Stimulated activated CD8-positive, alpha-beta memory T cell treated with anti-CD3 and anti-CD28 coated beads, Interleukin-2, amount 100 ng/mL, for 1 hour (primary cell): Measurements from ENCODE around the gene FANCC.

ENCODE experiments used
- DNase-seq, 2 donors: peaks; one replicate each; pipeline ENCODE4 v3.0.0-alpha.2; 2020; ENCODE audit warnings: low read depth in 2 of 2

Gene FANCC

DNA sequence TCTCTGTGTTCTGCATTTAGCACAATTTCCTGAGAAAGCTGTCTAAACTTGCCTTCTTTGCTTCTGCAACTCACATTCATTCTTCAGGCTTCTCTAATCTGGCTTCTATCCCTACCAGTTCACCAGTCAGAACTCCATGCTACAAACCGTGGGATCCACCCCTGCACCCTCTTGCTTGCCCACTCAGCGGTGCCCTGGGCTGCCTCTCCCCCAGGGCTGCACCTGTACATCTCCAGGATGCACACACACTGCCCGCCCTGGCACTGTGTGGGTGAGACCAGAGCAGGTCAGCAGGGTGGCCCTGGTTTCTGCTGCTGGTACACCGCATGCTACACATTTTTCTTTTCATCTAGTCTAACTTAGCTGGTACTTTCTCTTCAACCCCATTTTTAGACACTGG lies 127.1 kb downstream of the FANCC start:
- no peak for DNase-seq

DNA sequence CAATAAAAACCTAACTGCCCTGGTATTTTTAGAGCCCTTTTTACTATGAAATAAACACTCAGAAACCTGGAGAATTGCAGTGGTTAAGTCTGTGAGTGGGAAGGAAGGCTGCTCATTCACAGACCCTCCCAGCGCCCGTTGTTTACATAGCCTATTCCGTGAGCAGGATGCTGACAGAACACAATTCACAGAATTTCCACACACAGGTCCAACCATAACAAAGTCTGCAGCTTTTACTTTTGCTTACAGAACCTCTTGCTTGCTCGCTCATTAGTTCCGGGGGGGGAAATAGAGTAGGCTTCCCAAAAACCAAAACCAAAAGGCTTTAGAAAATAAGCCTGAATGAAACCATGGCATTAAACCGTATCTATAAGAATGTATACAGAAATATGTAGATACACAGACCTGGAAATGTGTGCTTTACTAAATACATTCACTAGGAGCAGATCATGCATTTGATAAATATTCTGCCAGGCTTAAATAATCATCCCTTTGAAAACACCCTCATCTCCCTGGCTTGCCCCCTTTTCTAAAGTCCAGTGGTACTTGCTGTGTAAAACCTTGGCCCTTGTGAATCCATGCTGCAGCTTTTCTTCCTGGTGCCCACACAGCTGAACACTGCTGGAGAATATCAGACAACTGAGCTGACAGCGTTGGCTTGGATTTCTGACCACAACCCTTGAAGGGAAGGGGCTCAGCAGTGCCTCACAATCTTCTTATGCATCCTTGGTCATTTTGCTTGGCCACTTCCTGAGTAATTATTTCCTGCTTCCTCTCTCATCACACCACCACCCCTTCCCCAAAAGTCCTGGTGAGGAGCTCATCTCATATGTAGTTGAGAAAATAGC lies 128.0 kb downstream of the FANCC start:
- DNase-seq: no peak

DNA sequence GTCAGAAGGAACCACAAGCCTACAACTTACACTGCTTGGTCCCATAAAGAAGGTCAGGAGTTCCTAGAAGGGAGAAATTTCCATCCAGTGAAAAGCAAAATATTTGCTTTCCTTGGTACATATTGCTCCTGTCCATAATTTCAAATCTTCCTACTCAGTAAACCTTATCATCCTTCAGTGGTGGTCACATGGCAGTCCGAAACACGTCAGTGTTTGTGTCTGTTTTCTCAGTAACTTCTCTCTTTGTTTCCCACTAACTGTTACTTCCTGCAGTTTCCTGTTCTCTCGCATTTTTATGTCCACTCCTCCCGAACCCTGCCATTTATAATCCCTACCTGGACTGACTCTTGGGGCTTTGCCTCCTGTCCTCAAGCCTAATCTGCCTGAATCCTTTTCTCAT lies 129.1 kb downstream of the FANCC start:
- DNase-seq: no peak

DNA sequence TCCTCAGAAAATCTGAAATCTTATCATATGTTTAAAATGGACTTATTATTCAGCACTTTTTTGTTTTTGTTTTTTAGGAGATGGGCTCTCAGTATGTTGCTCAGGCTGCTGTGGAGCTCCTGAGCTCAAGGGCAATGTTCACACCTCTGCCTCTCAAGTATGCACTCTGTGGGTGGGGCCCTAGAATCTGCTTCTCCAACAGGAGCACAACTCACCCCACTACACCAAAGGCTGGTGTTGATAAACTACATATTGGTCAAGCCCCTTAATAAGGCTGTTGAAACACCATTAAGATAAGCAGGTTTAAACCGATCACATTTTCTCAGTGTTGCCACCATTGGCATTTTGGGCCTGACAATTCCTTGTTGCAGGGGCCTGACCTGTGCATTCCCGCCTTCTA lies 131.6 kb downstream of the FANCC start:
- no peak for DNase-seq

DNA sequence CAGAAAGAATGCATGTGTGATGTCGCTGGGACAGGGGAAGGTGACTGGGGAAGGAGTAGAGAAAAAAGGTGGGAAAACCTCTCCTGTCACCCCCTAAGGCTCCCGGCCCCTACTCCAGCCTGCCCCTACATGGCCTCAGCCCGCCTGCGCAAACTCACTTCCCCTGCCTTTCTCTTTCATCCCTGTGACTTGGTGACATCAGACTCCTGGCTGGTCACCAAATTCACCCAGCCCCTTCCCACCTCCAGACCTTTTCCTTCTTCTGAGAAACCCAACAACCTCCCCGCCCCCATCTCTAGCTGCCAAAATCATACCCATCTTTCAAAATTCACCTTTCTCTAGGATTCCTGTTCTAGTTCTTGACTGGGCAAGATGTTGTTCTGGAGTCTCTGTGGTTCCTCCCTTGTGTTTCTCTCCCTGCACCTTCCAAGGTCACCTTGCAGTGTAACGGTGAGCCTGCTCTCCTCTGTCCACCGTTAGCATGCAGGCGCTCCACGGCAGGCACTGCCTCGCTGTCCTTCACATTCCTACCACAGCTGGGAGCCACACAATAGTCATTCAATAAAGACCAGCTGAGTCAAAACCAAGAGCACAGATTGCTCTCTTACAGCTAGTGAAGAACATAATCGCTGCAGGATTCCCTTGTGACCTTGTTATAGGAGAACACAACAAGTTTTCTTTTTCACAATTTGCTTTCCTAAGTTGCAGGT lies 134.5 kb downstream of the FANCC start:
- DNase-seq: no peak

DNA sequence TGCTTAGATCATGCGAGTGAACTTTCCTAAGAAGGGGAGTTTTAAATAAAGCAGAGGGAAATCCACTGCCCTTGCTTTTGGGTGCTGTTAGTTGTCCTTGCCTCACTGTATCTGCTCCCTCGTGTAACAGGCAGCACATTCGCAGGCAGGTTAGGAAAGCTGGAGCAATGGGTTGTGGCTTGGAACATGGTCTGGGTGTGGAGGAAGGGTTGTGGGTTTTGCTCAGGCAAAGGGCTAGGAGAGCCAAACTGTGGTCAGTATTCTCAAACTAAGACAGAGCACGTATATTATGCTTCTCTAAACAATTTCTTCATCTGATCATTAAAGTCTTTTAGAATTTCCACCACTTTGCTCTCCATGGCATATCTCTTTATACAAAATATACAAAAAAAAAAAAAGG lies 135.7 kb downstream of the FANCC start:
- DNase-seq: no peak

DNA sequence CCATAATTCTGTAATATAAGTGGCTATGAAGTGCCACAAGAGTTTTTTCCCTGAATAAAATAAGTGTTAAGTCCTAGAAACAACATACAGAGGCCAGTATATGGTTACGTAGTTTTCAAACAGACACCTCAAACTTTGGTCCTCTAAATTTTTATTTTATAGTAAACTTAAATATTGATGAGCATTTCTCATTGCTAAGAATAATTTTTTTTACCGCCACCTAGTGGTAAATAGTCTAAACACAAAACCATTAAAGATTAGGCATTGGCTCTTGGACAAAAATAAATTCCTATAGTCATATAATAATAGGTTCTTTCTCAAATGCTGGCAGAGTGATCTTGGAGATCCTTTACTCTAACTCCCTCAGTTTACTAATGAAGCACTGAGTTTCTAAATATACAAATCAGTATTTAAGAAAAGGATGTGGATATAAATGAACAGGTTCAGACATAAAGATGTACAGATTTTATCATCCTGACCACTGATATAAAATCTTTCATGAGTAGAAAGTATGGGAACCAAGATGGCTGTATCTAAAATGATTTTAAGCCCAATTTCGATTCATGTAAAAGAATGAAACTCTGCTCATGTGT lies 136.2 kb downstream of the FANCC start:
- no peak for DNase-seq

DNA sequence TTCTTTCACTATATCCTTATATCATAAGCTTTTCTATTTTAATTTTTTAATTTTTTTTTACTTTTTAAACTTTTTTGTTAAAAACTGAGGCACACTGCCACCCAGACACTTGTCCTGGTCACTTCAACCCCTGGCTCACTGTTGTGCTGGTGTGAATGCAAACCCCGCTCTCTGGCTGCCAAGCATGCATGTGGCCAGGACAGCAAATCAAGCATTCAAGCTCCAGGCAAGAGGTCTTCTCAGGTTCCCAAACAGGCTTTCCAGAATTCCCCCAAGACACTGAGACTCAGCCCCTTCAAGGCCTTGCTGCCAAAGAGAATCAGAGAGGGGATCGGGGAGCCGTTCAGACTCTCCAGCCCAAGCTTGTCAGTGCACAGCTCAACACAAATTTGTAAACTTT lies 139.9 kb downstream of the FANCC start:
- no peak for DNase-seq

DNA sequence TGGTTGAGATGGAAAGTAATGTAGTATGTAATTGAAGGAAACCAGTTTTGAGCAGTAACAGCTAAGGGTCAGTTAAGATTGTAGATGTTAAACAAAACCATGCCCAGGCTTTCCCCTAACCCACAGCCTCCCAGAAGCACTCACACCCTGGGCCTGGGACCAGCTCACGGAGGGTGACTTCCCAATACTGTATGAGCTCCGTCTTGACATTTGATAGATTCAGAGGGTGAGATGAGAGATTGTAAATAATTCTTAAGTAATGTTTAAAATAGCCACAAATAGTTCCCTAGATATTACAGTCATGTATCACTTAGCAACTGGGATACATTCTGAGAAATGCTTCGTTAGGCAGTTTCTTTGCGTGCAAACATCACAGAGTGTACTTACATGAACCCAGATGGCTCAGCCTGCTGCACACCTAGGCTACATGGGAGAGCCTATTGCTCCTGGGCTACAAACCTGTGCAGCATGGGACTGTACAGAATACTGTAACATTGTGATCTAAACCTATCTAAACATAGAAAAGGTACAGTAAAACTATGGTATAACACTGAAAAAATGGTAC lies 140.7 kb downstream of the FANCC start:
- DNase-seq: no peak

DNA sequence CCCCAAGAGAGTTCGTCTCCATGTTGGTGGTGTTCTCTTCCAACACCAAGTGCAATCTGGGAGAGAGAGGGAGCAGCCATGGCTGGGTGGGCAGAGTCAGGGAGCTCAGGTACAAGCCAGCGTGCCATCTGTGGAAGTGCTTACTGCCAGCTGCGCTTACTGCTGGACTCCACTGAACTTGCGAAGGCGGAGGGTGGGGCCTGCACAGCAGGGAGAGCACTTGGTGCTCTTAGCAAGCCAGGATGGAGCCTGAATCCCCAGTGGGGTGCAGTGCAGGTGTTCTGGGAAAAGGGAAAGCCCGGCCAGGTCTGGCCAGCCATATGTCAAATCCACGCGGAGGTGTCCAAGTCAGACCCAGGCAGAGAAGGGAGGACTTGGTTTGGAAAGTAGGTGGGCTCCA lies 142.0 kb downstream of the FANCC start:
- no peak for DNase-seq

DNA sequence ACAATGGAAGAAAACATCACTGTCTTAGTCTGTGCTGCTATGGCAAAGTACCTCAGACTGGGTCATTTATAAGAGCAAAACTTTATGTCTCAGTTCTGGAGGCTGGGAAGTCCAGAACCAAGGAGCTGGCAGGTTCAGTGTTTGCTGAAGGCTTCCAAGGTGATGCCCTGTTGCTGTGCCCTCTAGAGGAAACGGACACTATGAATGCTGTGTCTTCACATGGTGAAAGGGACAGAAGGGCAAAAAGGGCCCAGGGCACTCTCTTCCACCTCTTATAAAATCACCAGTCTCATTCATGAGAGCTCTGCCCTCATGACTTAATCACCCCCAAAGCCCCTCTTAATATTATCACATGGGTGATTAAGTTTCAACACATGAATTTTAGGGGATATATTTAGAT lies 143.5 kb downstream of the FANCC start:
- DNase-seq: no peak

DNA sequence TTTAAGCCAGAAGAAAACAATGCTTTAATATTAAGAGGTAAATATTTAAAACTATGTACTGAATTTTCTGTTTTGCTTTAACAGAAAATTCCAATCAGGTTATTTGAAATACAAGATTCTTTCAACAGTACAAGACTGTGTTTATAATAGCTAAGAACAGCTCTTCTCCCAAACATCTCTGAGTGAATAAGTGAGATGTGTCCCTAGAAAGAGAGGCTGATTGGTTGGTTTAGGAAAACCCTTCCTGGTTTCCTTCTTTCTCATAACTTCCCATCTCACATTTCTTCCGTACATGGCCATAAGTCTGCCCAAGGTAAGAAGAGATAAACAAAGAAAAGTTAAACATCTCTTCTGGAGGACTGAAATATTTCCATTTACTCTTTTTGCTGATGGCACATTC lies 145.9 kb downstream of the FANCC start:
- no peak for DNase-seq

DNA sequence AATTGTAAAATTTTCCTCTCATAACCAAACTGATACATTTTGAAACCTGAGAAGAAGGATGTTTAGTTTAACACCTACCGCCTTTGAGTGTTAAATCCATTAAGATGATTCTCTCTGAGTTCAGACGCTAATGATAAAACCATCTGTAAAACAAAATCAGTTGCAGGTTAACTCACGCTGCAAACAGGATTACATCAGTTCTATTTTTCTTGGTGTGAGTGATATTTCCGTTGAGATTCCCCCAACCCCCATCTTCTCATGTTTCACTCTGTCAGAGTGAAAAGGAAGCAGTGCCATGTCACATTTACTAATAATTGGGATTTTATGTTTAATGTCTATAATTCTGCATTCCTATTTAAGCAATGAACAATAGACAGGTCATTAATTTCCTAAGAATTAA lies 146.5 kb downstream of the FANCC start:
- no peak for DNase-seq

DNA sequence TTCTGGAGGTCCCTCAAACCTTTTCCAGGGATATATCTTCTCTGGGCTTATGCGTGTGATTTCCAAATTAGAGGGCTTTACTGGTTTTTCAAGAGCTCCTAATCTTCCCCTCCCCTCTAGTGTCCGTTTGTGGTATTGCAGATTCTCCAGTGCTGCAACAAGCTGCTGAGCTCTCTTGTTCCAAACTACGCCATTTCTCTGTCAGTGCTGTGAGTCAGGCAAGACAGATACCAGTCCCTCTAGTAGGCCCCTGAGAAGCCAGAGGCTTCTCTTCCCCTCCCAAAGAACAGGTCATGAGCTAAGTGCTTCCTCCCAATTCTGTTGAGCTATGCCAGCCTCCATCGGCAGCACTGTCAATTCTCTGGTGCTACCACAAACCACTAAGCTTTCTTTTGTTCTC lies 149.5 kb downstream of the FANCC start:
- DNase-seq: peak in 1 of 2 donors; percentile 12

DNA sequence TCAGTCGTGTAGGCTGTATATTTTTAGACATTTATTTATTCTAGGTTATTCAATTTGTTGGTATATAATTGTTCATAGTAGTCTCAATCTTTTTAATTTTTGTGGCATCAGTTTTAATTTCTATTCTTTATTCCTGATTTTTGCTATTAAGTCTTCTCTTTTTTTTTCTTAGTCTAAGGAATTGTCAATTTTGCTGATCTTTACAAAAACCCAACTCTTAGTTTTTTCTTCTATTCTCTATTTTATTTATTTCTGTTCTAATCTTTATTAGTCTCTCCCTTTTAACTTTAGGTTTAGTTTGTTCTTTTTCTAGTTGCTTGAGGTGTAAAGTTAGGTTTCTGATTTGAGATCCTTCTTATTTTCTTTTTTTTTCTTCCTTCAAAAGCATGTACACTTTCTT lies 152.5 kb downstream of the FANCC start:
- DNase-seq: no peak

DNA sequence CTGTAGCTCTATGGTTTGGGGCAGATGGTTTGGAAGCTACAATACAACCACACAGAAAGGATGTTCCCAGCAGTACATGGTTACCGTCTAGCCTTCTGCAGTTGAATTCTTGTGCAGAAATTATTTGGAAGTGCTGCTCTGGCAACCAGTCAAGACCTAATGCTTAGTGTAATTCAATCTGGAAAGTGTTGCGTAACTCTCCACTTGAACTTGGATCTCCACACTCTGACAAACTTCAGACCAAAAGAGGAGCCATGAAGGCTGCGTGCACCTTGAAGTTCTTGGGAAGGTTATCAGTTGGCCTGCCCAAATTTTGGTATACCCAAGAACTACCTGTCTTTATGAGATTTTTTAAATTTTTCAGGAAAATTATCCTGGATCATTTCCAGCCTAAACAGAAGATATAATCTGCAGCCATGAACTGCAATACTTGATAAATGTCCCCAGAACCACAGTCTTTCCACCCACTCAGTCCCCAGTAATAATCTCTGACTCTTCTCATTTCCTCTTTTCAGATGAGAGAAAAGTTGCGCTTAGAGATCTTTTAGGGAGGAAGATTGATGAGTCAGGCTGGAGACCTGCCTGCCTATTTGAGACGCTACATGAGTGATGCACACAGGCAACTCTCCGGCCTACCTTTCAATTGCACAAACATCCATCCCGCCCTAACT lies 159.9 kb downstream of the FANCC start:
- DNase-seq: no peak

DNA sequence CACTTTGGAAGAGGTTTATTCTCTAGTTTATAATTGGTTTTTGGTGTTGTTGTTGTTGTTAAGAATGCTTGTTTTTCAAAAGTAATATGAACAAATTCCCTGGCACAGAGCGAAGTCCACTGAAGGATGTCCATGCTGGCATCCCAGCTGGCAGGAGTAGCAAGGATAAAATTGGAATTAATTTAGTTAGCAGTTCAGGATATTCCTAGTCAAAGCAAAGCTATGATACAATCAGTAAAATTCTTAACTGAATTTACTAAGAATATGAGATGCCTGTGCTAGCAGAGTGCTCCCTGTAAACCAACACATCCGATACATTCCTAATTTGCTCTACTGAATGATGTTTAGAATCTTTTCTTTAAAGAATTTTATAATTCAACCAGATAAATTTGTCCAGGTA lies 161.4 kb downstream of the FANCC start:
- no peak for DNase-seq

DNA sequence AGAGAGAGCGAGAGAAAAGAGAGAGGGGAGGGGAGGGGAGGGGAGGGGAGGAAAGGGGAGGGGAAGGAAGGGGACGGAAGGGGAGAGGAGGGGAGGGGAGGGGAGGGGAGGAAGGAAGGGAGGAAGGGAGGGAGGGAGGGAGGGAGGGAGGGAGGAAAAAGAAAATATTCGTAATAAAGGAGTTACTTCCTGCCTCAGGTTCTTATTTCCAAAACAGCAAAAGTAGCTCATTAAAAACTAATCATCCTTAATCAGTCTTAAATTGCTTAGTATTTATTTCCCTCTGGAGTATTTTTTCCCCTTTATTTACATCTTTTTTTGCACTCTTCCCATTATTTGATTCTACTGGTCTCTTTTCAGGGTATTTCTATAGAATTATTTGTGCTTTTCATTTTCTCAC lies 162.3 kb downstream of the FANCC start:
- DNase-seq: no peak

DNA sequence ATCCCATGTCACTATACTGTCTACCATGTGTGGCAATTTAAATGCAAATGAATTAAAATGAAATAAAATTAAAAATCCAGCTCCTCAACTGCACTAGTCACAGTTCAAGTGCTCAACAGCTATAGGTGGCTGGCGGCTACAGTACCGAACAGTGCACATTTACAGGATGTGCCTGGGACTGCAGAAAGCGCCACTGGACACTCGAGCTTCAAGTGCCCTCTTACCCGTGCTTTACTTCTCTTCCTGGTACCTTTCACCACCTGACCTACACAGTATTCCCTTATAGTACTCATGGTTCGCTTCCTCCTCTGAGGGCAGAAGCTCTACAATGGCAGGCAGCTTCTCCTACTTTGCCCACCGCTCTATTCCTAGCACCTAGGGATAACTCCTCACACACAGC lies 166.6 kb downstream of the FANCC start:
- no peak for DNase-seq

DNA sequence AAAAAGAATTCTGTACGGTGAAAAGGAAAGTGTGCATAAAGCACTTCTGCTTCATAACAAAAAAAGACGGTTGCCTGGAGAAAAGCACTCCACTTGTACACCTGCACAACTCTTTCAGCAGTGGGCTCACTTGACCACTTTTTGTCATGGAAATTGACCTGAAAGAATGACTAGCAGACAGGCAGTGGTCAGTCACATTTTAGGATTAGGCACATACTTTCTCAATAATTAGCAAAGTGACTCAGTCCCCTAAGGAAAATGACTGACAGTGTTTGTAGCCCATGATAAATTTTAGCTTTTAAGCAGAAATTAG lies 169.3 kb downstream of the FANCC start:
- no peak for DNase-seq

DNA sequence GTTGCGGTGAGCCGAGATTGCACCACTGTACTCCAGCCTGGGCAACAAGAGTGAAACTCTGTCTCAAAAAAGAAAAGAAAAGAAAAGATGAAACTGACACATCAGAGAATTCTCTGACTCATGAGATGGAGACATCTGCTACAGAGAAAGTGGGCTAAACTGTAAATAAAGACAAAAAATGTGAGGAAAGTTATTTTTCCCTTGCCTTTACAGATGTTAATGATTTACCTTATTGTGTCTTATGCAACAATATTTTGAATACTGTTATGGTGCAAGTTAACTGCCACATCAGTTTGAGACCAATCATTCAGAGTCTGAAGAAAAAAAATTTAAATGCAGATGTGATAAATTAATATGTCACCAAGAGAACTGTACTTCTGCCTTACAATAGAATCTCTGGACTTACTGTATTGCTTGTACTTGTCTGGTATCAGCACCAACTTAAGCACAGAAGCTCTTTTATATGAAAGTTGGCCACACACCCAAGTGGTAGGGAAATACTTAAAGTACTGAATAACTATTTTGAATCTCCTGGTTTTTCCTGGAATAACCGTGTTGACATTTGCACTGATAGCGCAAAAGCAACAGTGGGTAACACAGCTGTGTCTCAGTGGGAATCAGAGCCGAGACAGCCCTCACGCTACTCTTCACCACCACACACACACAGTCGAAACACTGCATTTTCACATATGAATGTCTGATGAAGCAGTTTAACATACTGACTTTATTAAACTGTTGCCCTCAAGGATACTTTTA lies 169.9 kb downstream of the FANCC start:
- no peak for DNase-seq
